KG1 (cell line): ENCODE data around the gene DCTPP1.

ENCODE experiments used
- DNase-seq: peaks from one replicate; lab custom pipeline; 2025; lab: John Stamatoyannopoulos, UW

The DCTPP1 gene

DNA sequence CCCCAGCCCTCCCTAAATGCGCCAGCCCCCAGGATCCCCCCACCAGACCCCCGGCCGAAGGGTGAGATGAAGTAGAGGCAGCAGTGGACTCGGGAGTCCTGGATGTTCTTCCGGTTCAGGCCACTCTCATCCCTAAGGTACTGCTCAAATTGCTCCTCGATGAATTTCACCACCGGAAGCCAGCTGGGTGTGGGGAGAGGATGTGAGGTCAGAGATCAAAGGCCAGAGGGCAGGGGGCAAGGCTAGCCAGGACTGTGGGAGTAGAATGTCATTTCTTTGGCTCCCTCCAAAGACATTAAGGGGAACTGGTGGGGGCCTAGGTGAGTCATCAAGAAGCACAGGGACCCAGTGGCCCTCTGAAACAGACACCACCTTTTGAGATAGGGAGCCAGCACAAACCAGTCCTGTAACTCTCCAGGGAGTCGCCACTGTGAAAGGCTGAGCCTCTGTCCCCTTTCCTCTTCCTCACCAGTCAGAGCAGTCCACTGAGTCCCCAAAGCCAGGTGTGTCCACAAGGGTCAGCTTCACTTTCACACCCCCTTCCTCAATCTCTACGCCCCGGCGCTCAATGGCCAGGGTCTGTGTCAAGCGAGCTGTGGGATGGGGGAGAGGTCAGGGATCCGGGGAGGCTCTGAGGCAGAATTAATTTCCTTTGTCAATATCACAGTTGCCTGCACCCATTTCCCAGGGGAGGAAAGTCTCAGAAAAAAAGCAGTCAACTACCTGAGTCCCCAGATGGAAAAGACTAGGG is 48.4 kb downstream of the DCTPP1 start:
- DNase-seq = no peak

DNA sequence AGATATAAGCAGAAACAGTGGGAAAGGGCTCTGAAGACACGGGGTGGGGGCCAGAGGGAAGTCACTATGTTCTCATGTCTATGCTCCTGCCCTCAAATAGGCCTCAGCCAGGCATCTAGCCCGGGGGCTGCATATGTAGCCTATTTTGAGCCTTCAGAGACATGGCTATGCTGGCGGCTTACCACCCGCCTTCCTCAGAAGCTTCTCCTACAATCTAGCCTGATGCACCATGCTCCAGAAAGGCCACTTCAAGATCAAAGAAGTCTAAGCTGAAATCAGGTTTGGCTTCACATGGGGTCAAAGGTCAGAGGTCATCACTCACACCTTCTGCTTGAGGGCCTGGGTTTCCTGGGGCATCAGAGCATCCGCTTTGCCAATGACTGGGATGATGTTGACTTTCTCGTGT is 49.0 kb downstream of the DCTPP1 start:
- no peak for DNase-seq

DNA sequence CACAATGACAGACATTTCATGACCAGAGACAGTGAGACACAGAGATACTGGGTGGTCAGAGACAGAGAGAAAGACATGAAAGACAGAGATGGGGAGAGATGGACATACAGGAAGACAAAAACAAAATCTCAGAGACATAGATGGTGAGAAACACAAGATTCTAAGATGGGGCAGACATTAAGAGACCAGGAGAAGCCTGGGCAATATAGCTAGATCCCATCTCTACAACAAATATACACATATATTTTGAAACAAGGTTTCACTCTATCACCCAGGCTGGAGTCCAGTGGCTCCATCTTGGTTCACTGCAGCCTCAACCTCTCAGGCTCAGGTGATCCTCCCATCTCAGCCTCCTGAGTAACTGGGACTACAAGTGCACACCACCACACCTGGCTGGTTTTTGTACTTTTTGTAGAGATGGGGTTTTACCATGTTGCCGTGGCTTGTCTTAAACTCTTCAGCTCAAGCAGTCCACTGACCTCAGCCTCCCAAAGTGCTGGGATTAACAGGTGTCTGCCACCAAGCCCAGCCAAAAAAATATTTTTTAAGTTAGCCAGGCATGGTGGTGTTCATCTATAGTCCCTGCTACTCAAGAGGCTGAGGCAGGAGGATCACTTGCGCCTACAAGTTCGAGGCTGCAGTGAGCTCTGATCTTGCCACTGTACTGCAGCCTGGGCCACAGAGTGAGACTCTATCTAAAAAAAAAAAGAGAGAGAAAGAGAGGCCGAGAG is 49.6 kb downstream of the DCTPP1 start:
- no peak for DNase-seq

DNA sequence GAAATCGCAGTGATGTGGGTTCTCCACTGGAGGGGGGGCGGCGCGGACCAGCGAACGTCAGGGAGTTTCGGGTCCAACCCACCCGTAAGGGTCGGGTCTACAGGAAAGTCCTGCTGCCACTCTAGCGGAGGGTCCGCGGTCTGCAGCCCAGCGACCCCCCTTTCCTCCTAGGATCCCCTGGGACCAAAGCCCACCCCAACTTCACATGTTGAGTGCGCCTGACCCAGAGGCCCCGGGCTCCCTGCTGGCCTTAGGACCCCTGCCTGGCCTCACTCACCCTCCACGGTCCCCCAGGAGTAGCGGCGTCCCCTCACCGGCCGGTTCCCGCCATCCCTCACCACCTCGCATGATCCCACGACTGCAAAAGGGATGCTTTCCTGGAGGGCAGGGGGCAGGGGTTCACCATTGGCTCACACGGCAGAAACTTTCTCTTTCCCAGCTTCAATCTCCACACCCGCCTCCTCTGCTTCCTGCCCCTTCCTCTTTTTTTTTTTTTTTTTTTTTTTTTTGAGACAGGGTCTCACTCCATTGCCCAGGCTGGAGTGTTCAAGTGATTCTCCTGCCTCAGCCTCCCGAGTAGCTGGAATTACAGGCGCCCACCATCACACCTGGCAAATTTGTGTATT is 50.6 kb downstream of the DCTPP1 start:
- no peak for DNase-seq

DNA sequence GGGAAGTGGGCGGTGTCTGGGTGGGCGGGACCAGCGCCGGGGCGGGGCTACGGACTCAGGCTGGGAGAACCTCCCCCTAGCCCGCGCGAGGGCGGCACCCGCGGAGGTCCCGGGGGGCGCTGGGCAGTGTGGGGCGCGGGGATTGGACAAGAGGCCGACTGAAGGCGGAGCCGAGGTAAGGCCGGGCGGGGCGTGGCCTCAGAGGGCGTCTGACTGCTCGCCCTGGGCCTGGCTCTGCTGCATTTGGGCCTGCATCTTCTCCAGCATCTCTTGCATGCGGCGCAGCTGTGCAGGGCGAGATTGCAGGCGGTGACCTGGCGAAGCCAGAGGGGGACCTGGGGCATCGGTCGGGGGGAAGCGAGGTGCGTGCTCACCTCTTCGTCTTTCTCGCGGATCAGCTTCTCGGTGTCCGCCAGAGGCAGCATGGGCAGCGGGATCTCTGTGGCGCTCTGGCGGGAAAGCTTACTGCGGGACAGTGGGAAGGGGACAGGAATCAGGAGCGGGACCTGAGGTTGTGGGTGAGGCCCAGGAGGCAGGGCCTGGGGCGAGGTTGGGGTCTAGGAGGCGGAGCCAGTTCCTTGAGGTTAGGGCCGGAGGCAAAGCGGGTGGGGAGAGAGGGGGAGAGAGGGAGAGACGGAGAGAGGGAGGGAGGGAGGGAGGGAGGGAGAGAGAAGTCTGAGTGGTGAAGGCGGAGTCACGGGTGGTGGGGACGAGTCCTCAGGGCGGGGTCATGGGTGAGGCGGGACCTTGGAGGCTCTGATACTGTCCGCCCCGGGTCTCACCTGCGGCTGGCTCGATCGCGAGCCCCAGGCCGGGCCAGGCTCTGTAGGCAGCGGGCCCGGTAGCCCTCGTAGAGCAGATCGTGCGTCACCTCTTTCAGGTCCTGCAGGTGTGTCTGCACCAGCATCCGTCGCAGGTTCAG is 51.3 kb downstream of the DCTPP1 start:
- peak; percentile 91 for DNase-seq

DNA sequence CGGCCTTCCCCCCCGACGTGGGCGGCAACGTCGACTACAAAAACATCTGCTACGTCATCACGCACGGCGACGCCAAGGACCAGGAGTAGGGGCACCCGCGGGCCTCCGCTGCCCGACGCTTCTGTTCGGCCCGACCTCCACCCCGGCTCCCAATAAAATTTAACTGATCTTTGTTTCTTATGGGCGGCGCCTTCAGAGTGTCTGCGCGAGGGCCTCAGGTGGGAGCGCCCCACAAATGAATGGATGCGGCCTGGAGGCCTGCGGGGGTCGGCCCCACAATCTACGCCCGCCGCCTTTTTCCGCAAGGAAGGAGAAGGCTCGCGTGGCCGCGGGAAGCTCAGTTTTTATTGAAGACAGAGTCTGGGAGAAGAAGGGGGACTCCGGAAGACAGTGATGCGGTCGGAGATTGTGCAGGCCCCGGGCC is 52.0 kb downstream of the DCTPP1 start:
- peak; percentile 83 for DNase-seq

DNA sequence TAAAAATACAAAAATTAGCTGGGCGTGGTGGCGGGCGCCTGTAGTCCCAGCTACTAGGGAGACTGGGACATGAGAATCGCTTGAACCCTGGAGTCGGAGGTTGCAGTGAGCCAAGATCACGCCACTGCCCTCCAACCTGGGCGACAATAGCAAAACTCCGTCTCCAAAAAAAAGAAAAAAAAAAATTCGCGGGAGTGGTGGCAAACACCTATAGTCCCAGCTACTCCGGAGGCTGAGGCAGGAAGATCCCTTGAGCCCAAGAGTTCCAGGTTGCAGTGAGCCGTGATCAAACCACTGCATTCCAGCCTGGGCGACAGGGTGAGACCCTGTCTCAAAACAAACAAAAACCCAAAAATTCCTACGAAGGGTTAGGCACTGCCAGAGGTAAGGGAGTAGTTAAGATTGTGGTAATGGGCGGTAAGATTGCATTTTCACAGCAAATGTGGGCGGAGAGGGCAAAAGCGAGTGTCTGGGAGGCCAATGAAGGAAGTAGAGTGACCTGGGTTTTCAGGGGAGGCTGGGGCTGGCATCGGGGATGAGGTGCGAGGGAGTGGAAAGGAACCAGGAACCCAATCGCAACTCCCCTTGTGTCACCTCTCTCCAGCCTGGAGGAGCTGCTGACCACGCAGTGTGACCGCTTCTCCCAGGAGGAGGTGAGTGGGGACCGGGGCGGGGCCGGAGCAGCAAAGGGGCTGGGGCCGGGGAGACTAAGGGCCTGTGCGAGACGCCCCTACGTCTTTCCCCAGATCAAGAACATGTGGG is 52.6 kb downstream of the DCTPP1 start:
- no peak for DNase-seq

DNA sequence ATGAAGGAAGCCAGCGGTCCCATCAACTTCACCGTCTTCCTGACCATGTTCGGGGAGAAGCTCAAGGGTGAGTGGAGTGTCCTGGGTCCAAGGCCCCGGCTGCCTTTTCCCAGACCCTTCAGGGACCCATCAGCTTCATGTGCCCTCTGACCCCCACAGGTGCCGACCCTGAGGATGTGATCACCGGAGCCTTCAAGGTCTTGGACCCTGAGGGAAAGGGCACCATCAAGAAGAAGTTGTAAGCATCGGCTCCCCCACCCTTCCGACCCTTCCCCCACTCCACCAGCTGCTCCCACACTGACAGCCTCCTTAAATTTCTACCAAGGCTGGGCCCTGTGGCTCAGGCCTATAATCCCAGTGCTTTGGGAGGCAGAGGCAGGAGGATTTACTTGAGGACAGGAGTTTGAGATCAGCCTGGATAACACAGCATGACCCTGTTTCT is 53.3 kb downstream of the DCTPP1 start:
- DNase-seq = no peak

DNA sequence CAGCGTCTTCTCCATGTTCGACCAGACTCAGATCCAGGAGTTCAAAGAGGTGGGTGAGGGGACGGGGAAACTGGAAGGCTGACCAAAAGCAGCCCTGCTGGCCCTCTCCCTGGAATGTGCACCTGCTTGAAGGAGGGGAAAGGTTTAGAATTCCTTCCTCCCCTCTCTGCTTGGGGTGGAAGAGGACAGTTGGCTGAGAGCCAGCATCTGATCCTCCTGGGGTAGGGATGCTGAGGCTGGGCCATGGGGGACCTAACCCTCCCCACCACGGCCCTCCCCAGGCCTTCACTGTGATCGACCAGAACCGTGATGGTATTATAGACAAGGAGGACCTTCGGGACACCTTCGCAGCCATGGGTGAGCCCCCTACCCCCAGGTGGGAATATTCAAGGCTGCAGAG is 54.0 kb downstream of the DCTPP1 start:
- no peak for DNase-seq

DNA sequence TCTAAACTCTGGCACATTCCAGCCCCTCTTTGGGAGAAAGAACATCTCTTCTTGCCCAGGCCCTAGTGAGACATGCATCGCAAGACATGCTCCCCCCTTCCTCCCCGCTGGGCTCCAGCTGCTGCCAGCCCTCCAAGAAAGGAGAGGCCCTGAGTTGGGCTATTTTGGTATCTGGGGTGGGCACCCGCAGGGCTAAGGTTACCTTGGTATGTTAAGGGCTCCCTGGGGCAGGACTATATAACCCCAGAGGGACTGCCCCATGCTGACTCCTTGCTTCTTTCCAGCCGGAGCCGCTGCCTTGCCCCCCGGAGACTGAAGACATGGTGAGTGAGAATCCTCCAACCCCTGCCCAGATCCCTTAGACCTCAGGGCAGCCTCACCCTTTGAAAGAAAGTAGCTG is 55.3 kb downstream of the DCTPP1 start, which contains the start of gene MYL11:
Gene MYL11 (plus strand): TSS at position 265 of the 400 bp plus-strand sequence. CDS start 56 bp downstream, at position 321.
- no peak for DNase-seq
